Coronary artery (tissue), 2 donors: ENCODE measurements around the gene OLFML2B.

ENCODE experiments used
- DNase-seq: peaks from one replicate; pipeline ENCODE4 v3.0.0-alpha.2; 2017; ENCODE audit warnings: low spot score
- H3K27ac ChIP-seq, 2 donors: fragments of 200-600 bp; sonication (generic); one replicate each; pipeline ENCODE4 v1.5.1; 2016 to 2019
- H3K4me3 ChIP-seq: fragments of 200-600 bp; sonication (generic); 2 replicates; pipeline ENCODE4 v1.5.1; 2016; ENCODE audit warnings: mild to moderate bottlenecking, moderate library complexity
- CTCF ChIP-seq: fragments of 200-600 bp; sonication (generic); IDR thresholded peaks from one replicate; pipeline ENCODE4 v1.5.1; 2019; ENCODE audit warnings: antibody characterized with exemption

The OLFML2B gene

GRCh38 chr1:161955606-161956005 is 68.1 kb downstream of the OLFML2B start:
- Histone ChIP-seq H3K4me3 (no peak overlapping the region), H3K27ac (no peak overlapping the region)
- TF ChIP-seq CTCF, result no peak
- DNase-seq, result no peak

DNA sequence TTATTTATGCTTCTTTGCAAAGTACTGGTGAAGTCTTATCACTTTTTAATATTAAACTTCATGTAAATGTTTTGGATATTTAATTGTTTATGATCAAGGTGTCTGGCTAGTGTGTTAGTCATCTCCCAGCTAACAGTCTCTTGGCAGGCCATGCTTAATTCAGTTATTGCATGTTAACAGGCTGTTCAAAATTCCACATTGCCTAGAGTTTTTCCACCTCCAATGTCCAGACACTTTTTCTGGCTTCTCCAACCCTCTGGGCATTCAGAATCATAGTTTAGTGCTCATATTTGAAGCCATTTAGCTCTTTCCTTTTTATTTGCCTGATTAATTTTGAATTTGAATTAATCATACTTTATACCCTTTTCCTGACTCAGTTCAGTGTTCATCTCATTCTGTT is 69.2 kb downstream of the OLFML2B start:
- no peak for DNase-seq
- Histone ChIP-seq H3K4me3 (no peak overlapping the region), H3K27ac (no peak overlapping the region)
- TF ChIP-seq CTCF, result no peak

GRCh38 chr1:161954050-161954449 is 69.6 kb downstream of the OLFML2B start:
- Histone ChIP-seq H3K27ac (no peak overlapping the region), H3K4me3 (no peak overlapping the region)
- DNase-seq, result no peak
- TF ChIP-seq CTCF, result no peak

- TF ChIP-seq CTCF, result no peak
- no peak for DNase-seq
- H3K27ac ChIP-seq, result no peak overlapping the region
- no peak overlapping the region for H3K4me3 ChIP-seq
Measured at GRCh38 chr1:161953256-161953920, 70.3 kb downstream of the OLFML2B start.

DNA sequence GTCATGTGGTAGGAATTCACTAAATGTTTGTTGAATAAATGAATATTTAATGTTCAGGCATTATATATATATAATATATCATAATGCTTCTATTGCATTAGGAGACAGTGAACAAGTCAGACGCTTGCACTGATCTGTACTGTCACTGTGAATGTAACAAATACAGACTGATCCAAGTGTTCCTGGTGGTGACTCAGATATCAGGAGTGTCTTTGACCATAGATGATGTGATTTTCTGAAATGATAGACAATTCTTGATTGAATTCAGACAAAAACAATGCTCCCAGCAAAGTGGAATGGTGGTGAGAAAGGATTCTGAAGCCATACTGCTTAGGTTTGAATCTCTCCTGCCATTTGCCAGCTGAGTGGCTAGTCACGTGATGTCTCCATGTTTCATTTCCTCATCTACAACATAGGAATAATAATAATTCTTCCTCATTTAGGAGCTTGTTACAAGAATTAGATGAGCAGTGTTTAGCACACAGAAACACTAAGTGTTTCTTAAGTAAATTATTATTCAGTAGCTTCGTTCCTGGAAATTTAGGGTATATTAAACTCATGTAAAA is 71.0 kb downstream of the OLFML2B start:
- H3K4me3 ChIP-seq, result no peak overlapping the region
- no peak overlapping the region for H3K27ac ChIP-seq
- DNase-seq, result no peak
- no peak for TF ChIP-seq CTCF

DNA sequence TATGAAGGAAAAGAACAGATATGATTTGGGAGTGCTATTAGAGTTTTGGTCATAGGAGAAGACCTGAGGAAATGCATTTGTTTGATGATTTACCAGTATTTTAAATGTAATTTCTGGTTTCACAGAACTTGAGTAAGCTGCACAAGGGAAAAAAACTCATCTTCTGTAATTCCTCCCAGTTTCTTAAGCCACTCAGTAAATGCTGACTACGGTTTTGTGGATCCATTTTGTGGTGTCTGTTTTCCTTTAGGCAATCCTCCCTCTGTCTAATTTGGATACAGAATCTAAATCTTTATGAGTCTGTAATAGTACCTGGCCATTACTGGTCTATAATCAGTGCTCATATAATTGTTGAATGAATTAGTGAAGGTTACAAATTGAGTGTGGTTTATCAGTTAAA is 72.0 kb downstream of the OLFML2B start:
- no peak overlapping the region for H3K27ac ChIP-seq

More for the DNA sequence above, 72.0 kb downstream of the OLFML2B start:
- no peak for TF ChIP-seq CTCF
- DNase-seq, result no peak
- no peak overlapping the region for H3K4me3 ChIP-seq
